ENCODE results near the gene POLQ.
"Not testable (repeated sequence)": the region's sequence is repeated elsewhere in the genome, so short reads cannot be mapped to it uniquely, and the experiment has no call there.

The POLQ gene

GRCh38 chr3:121418182-121418581 lies 127.6 kb downstream of the POLQ start:
- no peak for DNase-seq (ENCODE audit: low spot score)

- no peak for DNase-seq (ENCODE audit: low spot score)
Observed at GRCh38 chr3:121414924-121415323, 130.9 kb downstream of the POLQ start.

GRCh38 chr3:121411523-121411922 lies 134.3 kb downstream of the POLQ start:
- no peak for DNase-seq (ENCODE audit: low spot score)

GRCh38 chr3:121405631-121406030 lies 140.2 kb downstream of the POLQ start:
- DNase-seq (ENCODE audit: low spot score), result no peak

GRCh38 chr3:121399820-121400219 lies 146.0 kb downstream of the POLQ start:
- DNase-seq (ENCODE audit: low spot score), result no peak

- not testable (repeated sequence) for DNase-seq (ENCODE audit: low spot score)
Observed at GRCh38 chr3:121398051-121398450, 147.7 kb downstream of the POLQ start.

GRCh38 chr3:121395967-121396366 lies 149.8 kb downstream of the POLQ start:
- DNase-seq (ENCODE audit: low spot score), result not testable (repeated sequence)

GRCh38 chr3:121388308-121388707 lies 157.5 kb downstream of the POLQ start:
- not testable (repeated sequence) for DNase-seq (ENCODE audit: low spot score)

Data from AG08396 (cell line).